ENCODE data around the gene LMTK3.

LMTK3 gene

DNA sequence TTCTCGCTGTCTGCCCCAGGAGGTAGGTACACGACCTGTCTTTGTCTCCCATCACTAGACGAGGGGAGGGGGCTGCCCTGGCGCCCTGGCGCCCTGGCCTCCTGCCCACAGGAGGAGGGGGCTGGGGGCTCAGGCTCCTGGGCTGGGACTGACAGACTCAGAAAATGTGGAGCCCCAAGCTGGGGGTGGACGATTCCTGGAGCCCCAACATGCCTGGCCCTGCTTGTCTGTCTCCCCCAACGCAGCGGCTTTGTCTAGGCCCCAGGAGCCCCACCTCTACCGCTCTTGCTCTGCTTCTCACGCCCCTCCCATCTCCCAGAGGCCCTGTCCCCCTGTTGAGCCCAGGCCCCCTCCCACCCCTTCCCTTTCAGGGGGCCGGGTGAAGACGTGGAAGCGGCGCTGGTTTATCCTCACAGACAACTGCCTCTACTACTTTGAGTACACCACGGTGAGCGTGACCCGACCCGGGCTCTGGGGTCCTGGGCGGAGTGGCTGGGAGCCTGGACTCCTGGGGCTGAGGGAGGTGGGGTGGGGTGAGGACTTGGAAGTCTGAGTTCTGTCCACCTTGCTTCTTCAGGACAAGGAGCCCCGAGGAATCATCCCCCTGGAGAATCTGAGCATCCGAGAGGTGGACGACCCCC, 33.8 kb downstream of the LMTK3 start:
- in situ Hi-C loops (cut with HindIII; ENCODE audit: low pct_unique_long_range_greater_than_20kb, low sequenced_read_pairs) = no loop called here
- no peak for DNase-seq (ENCODE audit: low read depth in 1 of 2, low spot score in 1 of 2)
- TF ChIP-seq JUND (IDR thresholded peaks at IDR 0.05; ENCODE audit: low read depth) = no peak

DNA sequence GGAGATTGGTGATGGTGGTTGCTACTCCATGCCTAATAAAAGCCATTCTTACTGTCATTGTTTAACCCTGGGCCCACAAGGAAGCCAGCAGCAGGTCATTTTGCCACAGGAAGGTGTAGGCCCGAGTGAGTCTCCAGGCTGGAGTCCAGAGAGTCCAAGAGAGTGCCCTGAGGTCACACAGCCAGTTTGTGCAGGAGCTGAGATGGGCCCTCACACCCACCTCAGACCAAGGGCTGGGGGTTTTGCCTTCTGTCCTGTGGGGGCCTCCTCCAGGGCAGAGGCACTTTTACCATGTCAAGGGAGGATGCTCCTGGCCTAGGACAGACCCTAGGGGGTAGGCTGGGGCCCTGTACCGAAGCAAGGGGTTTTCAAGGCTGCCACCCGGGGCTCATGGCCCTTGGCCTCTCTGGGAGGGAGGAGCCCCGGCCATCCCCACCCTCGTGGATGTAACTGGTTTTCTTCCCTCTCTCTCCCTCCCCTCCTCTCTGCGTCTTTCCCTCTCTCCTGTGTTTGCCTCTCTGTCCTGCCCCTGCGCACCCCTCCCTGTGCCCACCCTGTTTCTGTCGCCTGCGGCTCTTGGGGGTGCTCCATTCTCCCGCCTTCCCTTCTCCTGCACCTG, 34.5 kb downstream of the LMTK3 start:
- no peak for DNase-seq (ENCODE audit: low read depth in 1 of 2, low spot score in 1 of 2)
- in situ Hi-C loops (cut with HindIII; ENCODE audit: low pct_unique_long_range_greater_than_20kb, low sequenced_read_pairs) = no loop called here
- TF ChIP-seq JUND (IDR thresholded peaks at IDR 0.05; ENCODE audit: low read depth) = no peak

- in situ Hi-C loops (cut with HindIII; ENCODE audit: low pct_unique_long_range_greater_than_20kb, low sequenced_read_pairs) = no loop called here
- TF ChIP-seq JUND (IDR thresholded peaks at IDR 0.05; ENCODE audit: low read depth) = no peak
These were observed 35.5 kb downstream of the LMTK3 start for GRCh38 chr19:48476176-48476575.

DNA sequence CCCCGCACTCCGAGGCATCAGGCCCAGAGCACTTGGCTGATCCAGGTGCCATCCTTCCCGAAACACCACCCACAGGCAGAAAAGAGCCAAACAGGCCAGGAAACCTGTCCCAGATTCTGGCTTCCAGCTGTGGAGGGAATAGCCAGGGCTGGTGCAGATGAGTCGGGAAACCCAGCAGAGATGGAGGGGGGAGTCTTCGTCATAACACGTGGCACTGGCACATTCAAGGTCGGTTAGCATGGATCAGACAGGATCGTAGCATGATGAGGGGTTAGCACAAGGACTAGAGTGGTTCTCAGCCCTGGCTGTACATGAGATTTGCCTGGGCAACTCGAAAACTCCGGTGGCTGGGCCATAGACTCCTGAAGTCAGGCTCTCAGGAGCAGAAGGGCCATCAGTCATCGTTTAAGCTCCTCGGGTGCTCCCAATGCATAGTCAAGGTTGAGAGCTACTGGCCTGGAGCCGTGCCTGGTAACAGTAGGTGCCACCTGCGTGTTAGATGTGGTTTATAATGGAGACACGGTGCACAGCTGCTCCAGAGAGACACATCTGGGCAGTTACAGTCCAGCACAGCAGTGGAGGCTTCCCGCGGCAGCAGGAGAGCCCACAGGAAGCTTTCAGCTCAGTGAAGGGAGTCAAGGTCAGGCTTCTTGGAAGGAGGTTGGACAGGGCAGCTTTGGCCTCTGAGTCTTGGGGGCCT, 36.1 kb downstream of the LMTK3 start:
- no peak for TF ChIP-seq JUND (IDR thresholded peaks at IDR 0.05; ENCODE audit: low read depth)
- DNase-seq (ENCODE audit: low read depth in 1 of 2, low spot score in 1 of 2) = no peak
- in situ Hi-C loops (cut with HindIII; ENCODE audit: low pct_unique_long_range_greater_than_20kb, low sequenced_read_pairs) = no loop called here

More at GRCh38 chr19:48476176-48476575, 35.5 kb downstream of the LMTK3 start:
- no peak for DNase-seq (ENCODE audit: low read depth in 1 of 2, low spot score in 1 of 2)

DNA sequence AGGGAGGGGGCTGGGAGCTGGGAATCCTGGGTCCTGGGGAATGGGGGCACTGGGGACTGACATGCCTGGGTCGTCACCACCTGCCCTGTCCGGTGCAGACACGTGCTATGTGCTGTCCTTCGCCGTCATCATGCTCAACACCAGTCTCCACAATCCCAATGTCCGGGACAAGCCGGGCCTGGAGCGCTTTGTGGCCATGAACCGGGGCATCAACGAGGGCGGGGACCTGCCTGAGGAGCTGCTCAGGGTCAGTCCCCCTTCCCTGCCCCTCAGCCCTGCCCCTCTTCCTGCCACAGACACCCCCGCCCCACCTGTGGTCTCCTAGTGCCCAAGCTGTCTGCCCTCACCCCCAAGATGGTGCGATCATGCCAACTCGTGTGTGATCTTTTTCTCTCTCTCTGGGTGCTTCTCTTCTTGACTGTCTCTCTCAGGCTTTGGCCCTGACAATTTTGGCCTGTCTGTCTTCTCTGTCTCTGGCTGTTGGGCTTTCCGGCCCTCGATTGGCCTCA, 37.5 kb downstream of the LMTK3 start:
- in situ Hi-C loops (cut with HindIII; ENCODE audit: low pct_unique_long_range_greater_than_20kb, low sequenced_read_pairs) = no loop called here
- no peak for TF ChIP-seq JUND (IDR thresholded peaks at IDR 0.05; ENCODE audit: low read depth)
- no peak for DNase-seq (ENCODE audit: low read depth in 1 of 2, low spot score in 1 of 2)

GRCh38 chr19:48473161-48473966, 38.3 kb downstream of the LMTK3 start:
- DNase-seq (ENCODE audit: low read depth in 1 of 2, low spot score in 1 of 2) = peak in 1 of 2 experiments; percentile 48
- in situ Hi-C loops (cut with HindIII; ENCODE audit: low pct_unique_long_range_greater_than_20kb, low sequenced_read_pairs) = no loop called here
- no peak for TF ChIP-seq JUND (IDR thresholded peaks at IDR 0.05; ENCODE audit: low read depth)

DNA sequence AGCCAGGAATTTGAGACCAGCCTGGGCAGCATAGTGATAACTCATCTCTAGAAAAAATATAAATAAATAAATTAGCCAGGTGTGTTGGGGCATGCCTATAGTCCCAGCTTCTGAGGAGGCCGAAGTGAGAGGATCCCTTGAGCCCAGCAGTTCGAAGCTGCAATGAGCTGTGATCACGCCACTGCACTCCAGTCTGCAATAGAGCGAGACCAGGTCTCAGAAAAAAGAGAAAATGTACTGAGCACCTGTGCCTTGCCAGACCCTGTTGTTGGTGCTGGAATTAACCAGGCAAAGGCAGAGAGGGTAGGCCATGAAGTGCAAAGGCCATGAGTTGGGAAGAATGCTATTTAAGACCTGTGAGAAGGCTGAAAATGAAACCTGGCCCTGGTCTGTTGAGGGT, 39.8 kb downstream of the LMTK3 start:
- in situ Hi-C loops (cut with HindIII; ENCODE audit: low pct_unique_long_range_greater_than_20kb, low sequenced_read_pairs) = no loop called here
- no peak for TF ChIP-seq JUND (IDR thresholded peaks at IDR 0.05; ENCODE audit: low read depth)

GRCh38 chr19:48470856-48471255, 40.8 kb downstream of the LMTK3 start:
- in situ Hi-C loops (cut with HindIII; ENCODE audit: low pct_unique_long_range_greater_than_20kb, low sequenced_read_pairs) = no loop called here
- no peak for DNase-seq (ENCODE audit: low read depth in 1 of 2, low spot score in 1 of 2)
- no peak for TF ChIP-seq JUND (IDR thresholded peaks at IDR 0.05; ENCODE audit: low read depth)

More for the DNA sequence above, 39.8 kb downstream of the LMTK3 start:
- no peak for DNase-seq (ENCODE audit: low read depth in 1 of 2, low spot score in 1 of 2)

GRCh38 chr19:48469934-48470680, 41.5 kb downstream of the LMTK3 start:
- DNase-seq (ENCODE audit: low read depth in 1 of 2, low spot score in 1 of 2) = no peak
- in situ Hi-C loops (cut with HindIII; ENCODE audit: low pct_unique_long_range_greater_than_20kb, low sequenced_read_pairs) = no loop called here
- no peak for TF ChIP-seq JUND (IDR thresholded peaks at IDR 0.05; ENCODE audit: low read depth)

DNA sequence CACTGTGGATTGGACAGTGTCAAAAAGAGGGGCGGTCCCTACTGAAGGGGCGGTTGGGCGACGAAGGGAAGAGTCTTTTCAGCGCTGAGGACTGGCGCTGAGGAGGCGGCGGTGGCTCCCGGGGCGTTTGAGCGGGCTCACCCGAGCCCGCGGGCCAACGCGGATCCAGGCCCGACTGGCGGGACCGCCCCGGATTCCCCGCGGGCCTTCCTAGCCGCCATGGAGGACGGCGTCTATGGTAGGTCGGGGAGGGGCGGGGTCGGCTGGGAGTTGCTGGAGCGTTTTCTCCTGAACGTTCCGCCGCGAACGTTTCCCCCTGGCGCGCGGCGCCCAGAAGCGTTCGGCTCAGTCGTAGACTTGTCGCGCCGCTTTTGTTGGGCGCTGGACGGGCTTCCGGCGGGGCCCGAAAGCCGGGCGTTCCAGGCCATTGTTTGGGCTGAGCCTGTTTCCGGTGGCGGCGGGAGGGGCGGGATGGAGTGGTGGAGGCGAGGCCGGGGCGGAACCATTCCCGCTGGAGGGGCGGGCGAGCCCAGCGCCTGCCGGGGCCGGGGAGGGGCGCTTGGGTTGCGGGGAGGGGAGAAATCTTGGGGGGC, 42.2 kb downstream of the LMTK3 start, which contains the start of gene CYTH2:
Gene CYTH2, plus strand, starts transcription at position 81 of the 593 bp plus-strand sequence. Its CDS starts 139 bp downstream, at position 220.
- in situ Hi-C loops (cut with HindIII; ENCODE audit: low pct_unique_long_range_greater_than_20kb, low sequenced_read_pairs) = no loop called here
- peak in 1 of 2 experiments; percentile 83 for DNase-seq (ENCODE audit: low read depth in 1 of 2, low spot score in 1 of 2)
- no peak for TF ChIP-seq JUND (IDR thresholded peaks at IDR 0.05; ENCODE audit: low read depth)

DNA sequence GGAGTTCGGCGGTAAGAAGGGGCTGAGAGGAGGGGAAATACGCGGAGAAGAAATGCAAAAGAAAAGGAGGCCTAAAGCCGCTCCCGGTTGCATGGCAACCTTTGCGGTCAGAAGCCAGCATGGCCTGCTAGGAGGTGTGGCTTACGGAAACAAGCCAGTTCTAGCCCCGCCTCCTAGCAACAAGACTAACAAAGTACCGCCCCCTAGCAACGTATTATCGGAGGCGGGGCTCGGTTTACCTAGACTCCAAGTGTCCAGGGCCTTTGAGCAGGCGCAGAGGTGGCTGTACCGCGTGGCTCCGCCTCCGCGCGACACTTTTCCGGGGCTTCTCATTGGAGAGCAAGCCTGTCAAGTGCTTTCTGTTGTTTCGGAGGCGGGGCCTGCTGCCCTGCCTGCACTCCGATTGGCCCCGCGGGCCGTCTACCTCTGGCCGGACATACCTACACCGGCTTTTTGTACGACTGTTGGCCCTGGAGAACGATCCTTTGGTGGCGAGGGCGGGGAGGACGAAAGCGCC, 42.8 kb downstream of the LMTK3 start:
- TF ChIP-seq JUND (IDR thresholded peaks at IDR 0.05; ENCODE audit: low read depth) = no peak
- peak; percentile 89 to 99 for DNase-seq (ENCODE audit: low read depth in 1 of 2, low spot score in 1 of 2)
- in situ Hi-C loops (cut with HindIII; ENCODE audit: low pct_unique_long_range_greater_than_20kb, low sequenced_read_pairs) = no loop called here

Measured in T47D (cell line).